Spinal cord (tissue), 10 donors: ENCODE data around the gene TUBB4B. TPM values are rescaled to one million over a fixed set of nuclear protein-coding genes. Genes with fewer than 3 reads are reported as not detected.

Source experiments
- DNase-seq, 6 donors: peaks; one replicate each; pipeline versions ENCODE4 v3.0.0 to v3.0.0-alpha.2; 2013 to 2015; ENCODE audit warnings: low spot score in 6 of 6, low read depth in 4 of 6
- H3K27ac ChIP-seq: one replicate; pipeline ENCODE4 v1.5.1; 2013; ENCODE audit warnings: low read depth, low read length, control low read depth
- H3K27me3 ChIP-seq: one replicate; pipeline ENCODE4 v1.6.1; 2013; ENCODE audit warnings: low read length; ENCODE audit not compliant: control insufficient read depth, insufficient read depth
- H3K36me3 ChIP-seq: one replicate; pipeline ENCODE4 v1.6.1; 2013; ENCODE audit warnings: low read length; ENCODE audit not compliant: control insufficient read depth, insufficient read depth
- H3K4me1 ChIP-seq: one replicate; pipeline ENCODE4 v1.6.1; 2013; ENCODE audit warnings: low read length; ENCODE audit not compliant: control insufficient read depth, insufficient read depth
- H3K4me3 ChIP-seq: one replicate; pipeline ENCODE4 v1.5.1; 2013; ENCODE audit warnings: low read depth, low read length, control low read depth
- H3K9me3 ChIP-seq: one replicate; pipeline ENCODE4 v1.6.1; 2013; ENCODE audit warnings: low read length; ENCODE audit not compliant: control insufficient read depth, insufficient read depth
- WGBS: methylation state at CpG from one replicate; pipeline ENCODE4 v1.1.5; 2013; ENCODE audit warnings: missing lambda C conversion rate; ENCODE audit not compliant: insufficient coverage; 5-methylcytosine and 5-hydroxymethylcytosine counted together
- polyA plus RNA-seq, 2 donors: library from polyadenylated mRNA; unstranded; fragments of 120-200 nt; gene quantifications; one replicate each; pipeline ENCODE4 v1.2.1, GENCODE V29; 2013; ENCODE audit not compliant: insufficient read length in 2 of 2
- total RNA-seq, 2 donors: library from RNA; depleted of rRNA in 1 of 2; stranded (reverse); fragments of 120-200 nt in 1 of 2; fragments of >200 nt in 1 of 2; gene quantifications; one replicate each; pipeline versions ENCODE4 v1.2.3 to v1.2.4, GENCODE V29; 2013 to 2014
- donor health status: healthy.

Gene TUBB4B
- total and polyA plus RNA-seq, 4 donors: 152 to 441 (median 342) TPM

DNA sequence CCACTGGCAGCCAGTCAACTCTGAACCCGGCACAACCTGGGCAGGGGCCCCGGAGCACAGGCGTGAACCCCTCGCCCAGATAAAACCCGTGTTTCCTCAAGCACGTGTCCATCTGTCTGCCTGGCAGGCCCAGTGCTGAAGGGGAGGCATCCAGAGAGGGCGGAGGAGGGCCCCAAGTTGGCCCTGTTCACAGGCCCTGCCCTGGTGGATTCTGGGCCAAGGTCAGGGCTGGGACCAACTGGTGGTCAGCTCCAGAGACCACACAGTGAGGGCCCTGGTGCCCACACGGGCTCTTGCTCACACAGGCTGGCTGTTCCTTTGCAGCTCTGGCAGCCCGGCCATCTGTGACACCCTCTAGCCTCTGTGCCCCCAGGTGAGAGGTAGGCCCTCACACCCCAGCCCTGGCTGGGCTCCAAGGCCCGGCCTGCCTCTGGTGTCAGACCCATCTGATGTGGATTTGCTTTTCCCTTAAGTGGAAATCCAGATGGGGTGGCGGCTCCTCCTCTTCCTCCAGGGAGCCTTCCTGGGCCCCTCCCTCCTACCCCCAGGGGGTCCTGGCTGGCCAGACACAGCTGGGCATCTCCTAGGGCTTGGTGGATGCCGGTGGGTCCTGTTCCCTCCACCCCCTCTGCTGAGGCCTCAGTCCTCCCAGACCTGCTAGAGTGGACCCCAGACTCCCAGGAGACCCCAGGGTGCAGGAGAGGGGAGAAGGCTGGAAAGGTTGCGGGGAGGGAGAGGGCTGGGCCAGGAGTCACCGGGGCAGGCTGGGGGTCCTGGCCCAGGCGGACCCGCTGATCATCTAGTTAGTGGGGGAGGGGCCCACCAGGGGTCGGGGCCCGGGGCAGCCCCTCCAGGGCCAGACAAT is 9.5 kb downstream of the TUBB4B start:
- H3K4me1 ChIP-seq: peaks cover 12% of the 10 kb centered on the region
- H3K27ac ChIP-seq: no peak overlapping the region
- no peak for DNase-seq
- H3K4me3 ChIP-seq: no peak overlapping the region
- no peaks in the 10 kb centered on the region for H3K9me3 ChIP-seq
- 67% methylated on average over 14 of the region's 18 CpGs for WGBS
- H3K27me3 ChIP-seq: no peaks in the 10 kb centered on the region
- H3K36me3 ChIP-seq: peaks cover 11% of the 10 kb centered on the region

DNA sequence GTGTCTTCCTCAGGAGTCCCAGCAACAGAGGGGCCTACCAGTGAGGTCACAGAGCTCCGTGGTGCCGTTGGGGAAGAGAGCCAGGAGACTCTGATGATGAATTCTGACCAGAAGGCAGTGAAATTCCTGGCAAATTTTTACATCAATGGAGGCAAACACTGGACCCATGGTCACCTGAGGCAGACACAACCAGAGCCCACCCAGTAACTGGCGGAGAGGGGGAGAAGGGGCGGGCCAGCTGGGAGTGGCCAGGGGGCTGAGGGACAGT is 10.0 kb downstream of the TUBB4B start, which contains the start of gene STPG3:
Gene STPG3 (plus strand): TSS at position 93 of the 268 bp plus-strand sequence. CDS start 1 bp downstream, at position 94.
- Histone ChIP-seq H3K36me3 (peaks cover 15% of the 10 kb centered on the region), H3K27ac (no peak within 1 kb of the TSS), H3K9me3 (no peaks in the 10 kb centered on the region), H3K4me3 (no peak within 1 kb of the TSS), H3K4me1 (peaks cover 16% of the 10 kb centered on the region), H3K27me3 (no peaks in the 10 kb centered on the region)
- no peak for DNase-seq
- WGBS: 49% methylated on average over 4 of the region's 4 CpGs

DNA sequence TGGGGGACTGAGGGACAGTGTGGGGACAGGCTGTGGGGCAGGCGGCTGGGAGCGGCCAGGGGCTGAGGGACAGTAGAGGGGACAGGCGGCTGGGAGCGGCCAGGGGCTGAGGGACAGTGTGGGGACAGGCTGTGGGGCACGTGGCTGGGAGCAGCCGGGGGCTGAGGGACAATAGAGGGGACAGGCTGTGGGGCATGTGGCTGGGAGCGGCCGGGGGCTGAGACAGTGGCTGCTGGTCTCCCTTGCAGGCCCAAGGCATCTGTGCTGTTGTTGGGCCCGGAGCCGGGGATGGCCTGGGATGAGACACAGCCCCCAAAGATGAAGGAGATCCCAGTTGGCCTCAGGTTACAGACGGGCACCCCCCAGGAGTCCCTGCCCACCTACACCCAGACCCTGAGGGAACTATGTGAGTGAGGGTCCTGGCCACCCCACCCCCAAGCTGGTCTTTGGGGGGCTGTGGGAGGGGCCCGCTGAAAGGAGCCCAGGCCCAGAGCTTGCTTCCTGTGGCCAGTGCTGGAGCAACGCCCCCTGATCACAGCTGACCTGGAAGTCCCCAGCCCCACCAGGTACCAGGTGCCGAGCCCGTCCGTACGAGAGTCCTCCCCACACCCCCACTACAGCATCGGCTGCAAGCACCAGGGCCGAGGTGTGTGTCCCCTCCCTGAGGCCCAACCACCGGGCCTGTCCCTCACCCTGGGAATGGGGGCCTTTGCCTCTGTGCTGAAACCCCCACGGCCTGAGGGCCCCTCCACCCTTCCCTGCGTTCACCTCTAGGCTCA is 10.6 kb downstream of the TUBB4B start:
- Histone ChIP-seq H3K27me3 (no peaks in the 10 kb centered on the region), H3K4me3 (no peak overlapping the region), H3K27ac (no peak overlapping the region), H3K36me3 (peaks cover 20% of the 10 kb centered on the region), H3K9me3 (no peaks in the 10 kb centered on the region), H3K4me1 (peaks cover 21% of the 10 kb centered on the region)
- 65% methylated on average over 16 of the region's 22 CpGs for WGBS
- no peak for DNase-seq

DNA sequence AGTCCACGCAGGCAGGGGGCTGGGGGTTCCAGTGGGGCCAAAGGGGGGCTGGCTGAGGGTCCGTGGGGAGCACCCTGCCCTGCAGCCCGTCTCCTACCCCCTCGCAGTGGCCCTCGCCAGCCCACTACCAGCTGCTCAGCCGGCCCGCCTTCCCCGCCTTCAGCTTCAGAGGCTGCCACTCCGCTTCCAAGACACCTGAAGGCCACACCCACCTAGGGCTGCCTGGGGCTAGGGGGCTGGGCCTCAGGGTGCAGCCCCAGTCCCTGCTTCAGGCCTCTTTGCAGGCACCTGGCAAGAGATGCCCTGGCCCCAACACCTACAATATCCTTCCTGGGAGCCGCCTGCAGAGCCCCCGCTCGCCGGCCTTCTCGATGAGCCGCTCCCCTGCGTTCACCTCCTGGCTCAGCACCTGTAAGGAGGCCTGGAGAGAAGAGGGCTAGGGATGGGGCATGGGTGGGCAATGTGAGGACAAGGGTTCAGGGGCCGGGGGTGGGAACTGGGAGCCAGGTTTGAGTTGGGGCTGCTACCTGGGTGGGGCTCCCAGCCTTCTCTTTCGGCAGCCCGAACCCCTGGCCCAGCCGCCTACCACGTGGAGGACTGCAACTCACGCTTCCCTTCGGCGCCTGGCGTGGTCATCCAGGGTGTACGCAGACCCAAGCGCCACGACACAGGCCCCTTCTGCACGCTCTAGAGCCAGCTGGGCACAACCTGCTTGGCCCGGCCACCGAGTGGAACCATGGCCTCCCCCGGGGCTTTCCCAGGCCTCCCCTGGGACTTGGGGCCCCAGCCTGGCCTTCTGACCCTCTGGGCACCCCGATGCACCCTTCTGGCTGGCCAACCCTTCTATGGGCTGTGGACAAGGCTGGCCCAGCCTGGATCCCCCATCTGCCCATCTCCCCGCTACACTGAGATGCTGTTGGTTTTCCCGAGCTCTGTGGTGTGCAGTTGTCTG is 11.7 kb downstream of the TUBB4B start:
- Histone ChIP-seq H3K4me1 (peaks cover 26% of the 10 kb centered on the region), H3K36me3 (peaks cover 28% of the 10 kb centered on the region), H3K9me3 (no peaks in the 10 kb centered on the region), H3K27ac (no peak overlapping the region), H3K4me3 (no peak overlapping the region), H3K27me3 (no peaks in the 10 kb centered on the region)
- DNase-seq: no peak
- 81% methylated on average over 33 of the region's 35 CpGs for WGBS

DNA sequence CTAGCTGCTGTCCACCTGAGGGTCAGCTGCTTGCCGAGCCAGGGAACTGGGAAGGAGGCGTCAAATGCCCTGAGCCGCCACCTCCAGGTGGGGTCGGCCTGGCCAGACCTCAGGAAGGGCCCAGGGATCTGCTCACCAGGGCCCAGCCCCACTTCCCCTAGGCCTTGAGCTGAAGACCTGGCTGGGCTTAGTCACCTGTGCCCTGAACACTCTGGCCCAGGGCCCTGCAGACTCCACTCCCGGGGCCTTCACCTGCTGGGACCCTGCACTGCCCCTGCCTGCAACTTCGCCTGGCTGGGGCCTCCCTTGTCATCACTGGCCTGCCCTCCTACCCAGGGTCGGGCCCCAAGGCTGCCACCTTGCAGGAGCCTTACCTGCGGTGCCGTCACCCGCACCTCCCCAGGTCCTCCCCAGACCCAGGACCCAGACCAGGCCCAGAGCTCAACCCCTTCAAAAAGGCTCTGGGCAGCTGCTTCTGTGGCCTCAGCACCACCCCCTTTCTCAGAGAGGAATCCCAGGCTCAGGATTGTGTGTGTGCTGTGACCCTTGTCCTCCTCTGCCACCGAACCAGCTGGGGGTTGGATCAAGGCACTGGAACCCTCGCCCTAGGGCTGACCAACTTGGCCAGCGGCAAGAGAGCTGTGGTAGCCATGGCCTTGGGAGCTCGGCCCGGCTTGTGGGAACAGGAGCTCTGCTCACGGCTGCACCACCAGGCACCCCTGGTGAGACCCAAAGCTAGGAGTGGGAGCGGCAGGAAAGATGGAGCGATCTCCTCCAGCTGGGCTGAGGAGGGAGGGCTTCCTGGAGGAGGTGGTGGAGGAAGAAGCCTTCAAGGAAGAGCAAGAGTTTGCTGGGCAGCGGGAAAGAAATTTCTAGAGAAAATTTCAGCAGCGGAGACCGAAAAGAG is 12.9 kb downstream of the TUBB4B start:
- peak in 1 of 6 donors; percentile 12 for DNase-seq
- 43% methylated on average over 21 of the region's 21 CpGs for WGBS
- no peak overlapping the region for H3K27ac ChIP-seq
- peaks cover 26% of the 10 kb centered on the region for H3K4me1 ChIP-seq
- H3K36me3 ChIP-seq: peaks cover 37% of the 10 kb centered on the region
- no peaks in the 10 kb centered on the region for H3K27me3 ChIP-seq
- H3K4me3 ChIP-seq: peak overlapping the region; percentile 80
- H3K9me3 ChIP-seq: no peaks in the 10 kb centered on the region

DNA sequence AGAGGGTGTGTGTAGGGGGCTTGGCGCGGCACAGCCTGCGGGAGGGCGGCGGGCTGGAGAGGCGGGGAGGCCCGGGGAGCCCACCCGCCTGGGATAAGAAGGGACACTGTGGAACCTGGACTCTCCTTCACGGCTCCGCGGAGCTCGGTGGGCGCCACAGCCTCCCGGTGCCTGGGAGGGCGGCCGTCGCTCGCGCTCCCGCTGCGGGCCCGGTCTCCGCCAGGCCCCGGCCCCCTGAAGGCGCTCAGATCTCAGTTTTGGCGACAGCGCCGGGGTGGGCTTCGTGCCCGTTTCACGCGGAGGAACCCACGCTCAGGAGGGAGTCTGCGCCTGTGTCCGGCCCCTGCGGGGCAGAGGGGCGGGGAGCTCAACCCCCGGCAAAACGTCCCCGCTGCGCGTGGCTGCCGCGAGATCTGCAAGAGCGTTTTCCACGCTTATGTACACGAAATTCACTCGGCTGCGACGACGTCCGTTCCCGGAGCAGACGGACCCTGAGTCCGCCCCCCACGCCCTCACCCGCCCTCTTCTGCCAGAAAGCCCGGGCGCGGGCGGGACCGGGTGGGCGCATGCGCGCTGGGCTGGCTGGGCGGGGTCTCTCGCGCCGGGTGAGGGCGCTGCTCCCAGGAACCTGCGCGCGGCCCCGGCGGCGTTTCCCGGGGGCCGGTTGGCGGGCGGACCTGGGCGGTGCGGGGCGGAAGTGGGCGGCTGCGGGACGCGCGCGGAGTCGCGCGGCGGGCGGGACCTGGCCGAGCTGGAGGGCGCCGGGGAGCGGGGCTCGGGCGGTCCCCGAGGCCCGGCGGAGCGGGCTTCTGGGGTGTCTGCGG is 13.7 kb downstream of the TUBB4B start, which contains the start of gene NELFB:
Gene NELFB (plus strand): TSS at position 704 of the 824 bp plus-strand sequence.
- WGBS: under 1% methylated on average over 105 of the region's 105 CpGs
- DNase-seq: peak; percentile 80 to 97 (median 90)
- peaks cover 42% of the 10 kb centered on the region for H3K36me3 ChIP-seq

DNA sequence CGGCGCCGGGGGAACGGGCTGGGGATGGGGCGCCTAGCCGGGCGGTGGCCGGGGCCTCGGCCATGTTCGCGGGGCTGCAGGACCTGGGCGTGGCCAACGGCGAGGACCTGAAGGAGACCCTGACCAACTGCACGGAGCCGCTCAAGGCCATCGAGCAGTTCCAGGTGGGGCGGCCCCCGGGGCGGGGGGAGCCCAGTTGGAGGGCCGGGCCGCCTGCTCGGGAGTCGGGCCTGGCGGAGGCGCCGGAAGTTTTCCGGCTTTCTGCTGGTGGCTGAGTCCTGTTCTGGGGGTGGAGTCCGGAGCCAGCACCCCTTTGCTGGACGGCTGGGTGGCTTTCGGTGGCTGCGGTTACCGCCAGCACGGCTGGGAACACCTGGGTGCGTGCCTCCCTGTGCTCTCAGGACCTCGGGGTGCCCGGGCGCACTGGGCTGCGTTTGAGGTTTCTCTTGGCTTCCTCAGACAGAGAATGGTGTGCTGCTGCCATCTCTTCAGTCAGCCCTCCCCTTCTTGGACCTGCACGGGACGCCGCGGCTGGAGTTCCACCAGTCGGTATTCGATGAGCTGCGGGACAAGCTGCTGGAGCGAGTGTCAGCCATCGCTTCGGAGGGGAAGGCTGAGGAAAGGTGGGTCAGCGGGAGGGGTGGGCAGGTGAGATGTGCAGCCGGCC is 14.5 kb downstream of the TUBB4B start:
- peaks cover 42% of the 10 kb centered on the region for H3K36me3 ChIP-seq
- H3K4me3 ChIP-seq: peak overlapping the region; percentile 56
- H3K9me3 ChIP-seq: no peaks in the 10 kb centered on the region
- no peak overlapping the region for H3K27ac ChIP-seq
- 4% methylated on average over 51 of the region's 51 CpGs for WGBS
- no peaks in the 10 kb centered on the region for H3K27me3 ChIP-seq
- H3K4me1 ChIP-seq: peaks cover 26% of the 10 kb centered on the region
- DNase-seq: no peak

More for the DNA sequence above, 13.7 kb downstream of the TUBB4B start, which contains the start of gene NELFB:
- H3K9me3 ChIP-seq: no peaks in the 10 kb centered on the region
- H3K4me3 ChIP-seq: peak within 1 kb of the TSS; percentile 80
- peaks cover 26% of the 10 kb centered on the region for H3K4me1 ChIP-seq
- H3K27me3 ChIP-seq: no peaks in the 10 kb centered on the region
- H3K27ac ChIP-seq: peak within 1 kb of the TSS; percentile 60

DNA sequence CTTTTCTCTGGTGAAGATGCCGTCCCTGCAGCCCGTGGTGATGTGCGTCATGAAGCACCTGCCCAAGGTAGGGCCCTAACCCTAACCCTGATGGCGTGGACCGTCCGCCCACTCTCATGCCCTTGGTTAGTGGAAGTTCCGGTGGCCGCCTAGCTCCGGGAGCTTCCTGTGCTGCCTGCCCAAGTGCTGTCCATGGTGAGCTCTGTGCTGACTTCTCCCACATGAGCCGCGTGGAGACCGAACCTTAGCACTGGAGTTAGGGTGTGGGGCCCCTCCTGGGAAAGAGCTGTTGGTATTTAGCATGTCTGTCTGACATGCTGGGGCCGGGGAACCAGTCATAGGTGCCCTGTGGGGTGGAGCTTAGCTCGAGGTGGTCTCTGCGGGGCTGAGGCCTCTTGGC is 15.3 kb downstream of the TUBB4B start:
- DNase-seq: no peak
- H3K27ac ChIP-seq: no peak overlapping the region
- no peaks in the 10 kb centered on the region for H3K9me3 ChIP-seq
- H3K27me3 ChIP-seq: no peaks in the 10 kb centered on the region
- peaks cover 43% of the 10 kb centered on the region for H3K36me3 ChIP-seq
- peaks cover 26% of the 10 kb centered on the region for H3K4me1 ChIP-seq
- WGBS: 93% methylated on average over 15 of the region's 15 CpGs
- H3K4me3 ChIP-seq: peak overlapping the region; percentile 56
